HG03060 (cell line): ENCODE data around the gene ZFP36L2.
A peak's percentile ranks its signal among the peaks of the same experiment; 100 is the strongest.

Experiments used
- ATAC-seq: cut with Tn5 transposase; IDR thresholded peaks from one replicate; pipeline ENCODE4 v1.9.1; 2021; ENCODE audit warnings: low read depth, moderate number of reproducible peaks; ENCODE audit not compliant: unreplicated experiment

ZFP36L2 gene

GRCh38 chr2:43226558-43226954, at the start of gene ZFP36L2:
TSS of gene ZFP36L2 (minus strand) at chr2:43226606. CDS start at chr2:43226315, 291 bp downstream.
- peak; percentile 25 for ATAC-seq

GRCh38 chr2:43274721-43275120, 48.3 kb upstream of the ZFP36L2 start:
- no peak for ATAC-seq

GRCh38 chr2:43274055-43274454, 47.6 kb upstream of the ZFP36L2 start:
- no peak for ATAC-seq

- no peak for ATAC-seq
Observed at GRCh38 chr2:43273529-43273928, 47.1 kb upstream of the ZFP36L2 start.

GRCh38 chr2:43270930-43271615, 44.7 kb upstream of the ZFP36L2 start:
- no peak for ATAC-seq

GRCh38 chr2:43270461-43270860, 44.1 kb upstream of the ZFP36L2 start:
- ATAC-seq, result no peak

- ATAC-seq, result no peak
Observed at GRCh38 chr2:43269706-43270105, 43.3 kb upstream of the ZFP36L2 start.

GRCh38 chr2:43269074-43269572, 42.7 kb upstream of the ZFP36L2 start:
- no peak for ATAC-seq

- ATAC-seq, result no peak
Observed at GRCh38 chr2:43268066-43268953, 41.9 kb upstream of the ZFP36L2 start.

- ATAC-seq, result no peak
Observed at GRCh38 chr2:43267381-43267780, 41.0 kb upstream of the ZFP36L2 start.

GRCh38 chr2:43266711-43267111, 40.3 kb upstream of the ZFP36L2 start:
- ATAC-seq, result no peak

GRCh38 chr2:43265421-43265820, 39.0 kb upstream of the ZFP36L2 start:
- no peak for ATAC-seq

- no peak for ATAC-seq
Observed at GRCh38 chr2:43265001-43265400, 38.6 kb upstream of the ZFP36L2 start.

GRCh38 chr2:43262951-43263350, 36.5 kb upstream of the ZFP36L2 start:
- no peak for ATAC-seq

- ATAC-seq, result no peak
Observed at GRCh38 chr2:43262239-43262638, 35.8 kb upstream of the ZFP36L2 start.

- no peak for ATAC-seq
Observed at GRCh38 chr2:43259512-43259911, 33.1 kb upstream of the ZFP36L2 start.

- ATAC-seq, result no peak
Observed at GRCh38 chr2:43258547-43259156, 32.2 kb upstream of the ZFP36L2 start.

- no peak for ATAC-seq
Observed at GRCh38 chr2:43255296-43255910, 29.0 kb upstream of the ZFP36L2 start.

- ATAC-seq, result no peak
Observed at GRCh38 chr2:43254331-43254730, 27.9 kb upstream of the ZFP36L2 start.

GRCh38 chr2:43251171-43251731, 24.8 kb upstream of the ZFP36L2 start:
- no peak for ATAC-seq
